HG02973 (cell line): Measurements from ENCODE around the gene SMAD5.

Experiments
- ATAC-seq: cut with Tn5 transposase; IDR thresholded peaks from one replicate; pipeline ENCODE4 v1.9.1; 2021; ENCODE audit warnings: moderate library complexity; ENCODE audit not compliant: unreplicated experiment

The SMAD5 gene

DNA sequence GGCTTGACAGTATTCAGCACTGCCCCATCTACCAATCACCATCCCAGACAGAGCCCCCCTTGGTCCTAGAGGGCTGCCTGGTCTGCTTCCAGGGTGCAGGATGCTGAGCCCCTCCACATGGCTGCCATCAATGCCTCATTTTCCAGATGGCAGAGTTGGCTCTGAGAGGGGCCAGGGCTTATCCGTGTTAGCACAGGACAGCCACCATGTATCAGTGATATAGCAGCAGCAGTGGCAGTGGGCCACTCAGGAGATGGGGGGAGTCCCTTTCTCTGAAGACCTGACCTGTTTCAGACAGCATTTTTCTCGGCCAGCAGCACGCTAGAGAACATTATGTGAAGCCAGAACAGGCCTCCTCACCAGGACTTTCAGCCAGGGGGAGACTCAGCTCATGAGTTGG lies 61.9 kb downstream of the SMAD5 start:
- ATAC-seq = no peak

DNA sequence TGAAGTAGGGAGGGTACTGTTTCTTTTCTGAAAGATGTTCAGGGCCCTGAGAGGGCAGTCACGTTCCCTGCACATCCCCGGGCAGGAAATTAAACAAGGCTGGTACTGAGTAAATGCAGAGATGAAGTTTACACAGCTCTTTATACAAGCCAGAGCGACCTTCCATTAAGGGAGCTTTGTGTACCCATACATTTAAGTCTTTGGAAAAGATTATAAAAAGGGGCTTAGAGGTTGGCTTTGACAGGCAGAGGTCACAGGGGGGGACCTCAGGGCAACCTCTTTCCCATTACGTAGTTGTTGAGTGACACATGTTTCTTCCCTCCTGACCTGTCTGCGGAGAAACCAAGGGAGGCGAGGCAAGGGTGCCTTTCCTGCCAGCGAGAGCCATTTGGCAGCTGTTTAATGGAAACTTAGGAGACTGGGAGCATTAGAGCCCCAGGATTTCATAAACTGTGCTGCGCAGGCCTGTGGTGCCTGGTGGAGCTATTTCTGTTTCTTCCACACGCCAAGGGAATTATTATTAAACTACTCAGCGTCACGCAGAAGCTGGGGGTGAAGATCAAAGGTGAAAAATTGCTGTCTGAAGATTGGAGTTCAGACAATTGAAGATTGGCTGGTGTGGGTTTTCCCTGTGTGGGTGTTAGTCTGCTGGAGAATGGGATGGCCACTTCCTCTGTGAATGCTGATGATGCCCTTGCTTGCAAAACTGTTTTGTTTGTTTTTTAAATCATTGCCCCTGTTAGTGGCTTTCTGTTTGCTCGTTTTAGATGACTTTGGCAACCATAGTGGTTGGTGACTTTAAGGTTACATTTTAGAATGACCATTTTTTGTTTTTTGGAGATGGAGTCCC lies 63.6 kb downstream of the SMAD5 start:
- no peak for ATAC-seq

DNA sequence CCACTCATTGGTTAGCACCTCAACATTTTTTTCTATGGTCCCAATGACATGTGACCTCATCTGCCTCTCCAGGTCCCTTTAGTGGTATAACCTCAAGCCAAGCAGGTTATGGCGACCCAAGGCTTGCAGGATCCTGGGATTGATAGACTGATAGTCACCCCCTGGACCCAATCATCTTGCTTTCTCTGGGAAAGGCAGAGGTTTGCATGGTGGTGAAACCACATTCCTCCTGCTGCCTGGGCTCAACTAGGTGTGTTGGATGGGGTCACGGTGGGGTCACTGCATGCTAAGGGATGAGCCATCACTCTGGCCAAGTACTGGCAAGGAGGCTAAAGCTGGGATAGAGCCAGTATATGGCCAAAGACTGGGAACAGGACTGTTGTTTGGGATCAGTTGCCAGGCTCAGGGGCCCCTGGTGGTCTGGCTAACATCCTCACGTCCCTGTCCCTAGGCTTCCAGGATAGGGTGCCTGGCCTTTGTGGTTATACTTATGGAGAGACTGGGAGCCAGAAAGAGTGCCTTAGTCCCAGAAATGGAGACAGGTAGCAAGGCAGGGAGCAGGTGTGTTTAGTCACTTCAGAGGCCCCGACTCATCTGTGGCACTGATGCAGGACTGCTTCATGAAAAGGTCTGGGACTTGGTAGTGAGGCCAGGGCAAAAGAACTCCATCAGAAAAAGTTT lies 65.0 kb downstream of the SMAD5 start:
- no peak for ATAC-seq

- no peak for ATAC-seq
Observed at GRCh38 chr5:136198453-136198852, 65.8 kb downstream of the SMAD5 start.

GRCh38 chr5:136199408-136199807 lies 66.8 kb downstream of the SMAD5 start:
- ATAC-seq = no peak

DNA sequence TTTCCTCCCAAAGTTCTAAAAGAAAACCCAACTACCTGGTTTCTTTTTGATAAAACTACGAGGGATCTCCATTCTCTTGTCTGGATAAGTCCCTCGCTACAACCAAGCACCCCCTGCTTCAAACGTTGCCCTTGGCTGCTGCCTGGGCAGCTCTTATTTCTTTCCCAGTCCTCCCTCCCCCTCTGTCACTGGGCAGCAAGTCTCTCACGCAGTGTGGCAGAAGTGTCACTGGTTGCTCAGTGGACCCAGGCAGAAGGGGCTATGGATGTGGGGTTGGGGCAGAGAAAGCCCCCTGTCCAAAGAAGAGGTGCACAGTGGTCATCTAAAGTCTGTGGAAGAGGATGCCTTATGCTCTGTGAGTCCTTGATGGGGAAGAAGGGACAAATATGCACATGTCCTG lies 67.5 kb downstream of the SMAD5 start:
- ATAC-seq = no peak

DNA sequence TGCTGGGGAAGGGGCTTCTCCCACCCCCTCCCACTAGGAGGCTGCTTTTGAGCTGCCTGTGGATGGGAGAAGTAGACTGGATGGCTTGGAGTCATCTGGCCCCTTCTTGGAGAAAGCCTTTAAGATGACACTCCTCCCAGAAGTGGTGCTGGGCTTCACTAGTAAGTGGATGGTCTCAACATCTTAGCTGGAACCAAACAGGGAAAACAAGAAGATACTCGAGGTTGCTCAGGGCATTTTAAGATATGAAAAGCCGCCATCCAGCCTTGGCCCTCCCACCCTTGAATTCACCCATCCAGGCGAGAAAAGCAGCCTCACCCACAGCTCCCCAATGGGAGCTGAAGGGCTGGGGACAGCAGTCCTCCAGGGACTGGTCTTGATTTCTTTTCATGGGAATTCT lies 68.1 kb downstream of the SMAD5 start:
- ATAC-seq = no peak

DNA sequence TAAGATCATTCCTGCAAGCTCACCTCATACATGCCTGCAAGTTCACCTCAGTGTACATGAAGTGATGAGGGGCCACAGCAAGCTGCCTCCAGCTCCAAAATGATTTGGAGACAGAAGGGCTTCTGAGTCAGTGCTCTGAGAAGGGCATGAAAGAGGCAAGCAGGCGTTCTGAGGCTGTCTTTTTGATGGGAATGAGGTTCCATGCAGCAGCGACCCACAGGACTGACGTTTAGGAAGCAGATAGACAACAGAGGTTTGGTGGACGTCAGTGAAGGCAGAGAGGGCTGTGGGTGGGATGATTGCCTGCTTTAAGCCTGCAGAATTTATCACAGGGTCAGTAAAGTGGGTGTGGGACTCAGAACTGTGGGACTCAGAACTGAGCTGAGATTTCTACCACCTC lies 69.2 kb downstream of the SMAD5 start:
- no peak for ATAC-seq

DNA sequence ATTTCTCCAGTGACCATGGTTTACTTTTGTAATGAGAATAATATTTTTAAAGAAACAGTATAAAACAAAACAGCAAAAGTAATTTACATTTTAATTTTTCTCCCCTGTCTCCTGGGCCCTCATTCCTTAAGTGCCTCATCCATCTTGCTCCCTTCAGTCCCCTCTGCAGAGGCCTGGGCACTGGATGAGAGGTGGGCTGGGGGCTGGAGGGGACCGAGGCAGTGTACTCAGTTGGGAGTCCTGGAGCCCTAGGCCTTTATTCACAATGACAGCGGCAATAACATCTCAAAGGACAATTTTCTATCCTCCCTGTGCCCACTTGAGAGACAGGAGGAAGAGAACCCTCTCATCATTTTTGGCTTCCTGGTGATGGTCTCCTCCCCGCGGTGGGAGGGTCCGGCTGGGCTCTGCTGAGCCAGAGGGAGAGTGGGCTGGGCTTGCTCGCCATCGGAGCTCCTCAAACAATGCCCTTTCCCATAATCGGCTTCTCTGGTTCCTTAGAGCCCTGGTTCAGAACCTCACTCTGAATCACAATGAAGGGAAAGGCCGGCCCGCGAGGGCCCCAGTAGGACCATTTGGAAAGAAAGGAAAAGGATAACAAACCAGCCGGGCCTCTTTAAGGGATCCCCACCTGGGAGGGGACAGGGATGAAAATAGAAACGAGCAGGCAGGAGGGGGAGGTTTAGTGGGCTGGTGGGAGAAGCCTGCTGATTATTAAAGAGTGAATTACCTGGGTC lies 70.0 kb downstream of the SMAD5 start:
- no peak for ATAC-seq

DNA sequence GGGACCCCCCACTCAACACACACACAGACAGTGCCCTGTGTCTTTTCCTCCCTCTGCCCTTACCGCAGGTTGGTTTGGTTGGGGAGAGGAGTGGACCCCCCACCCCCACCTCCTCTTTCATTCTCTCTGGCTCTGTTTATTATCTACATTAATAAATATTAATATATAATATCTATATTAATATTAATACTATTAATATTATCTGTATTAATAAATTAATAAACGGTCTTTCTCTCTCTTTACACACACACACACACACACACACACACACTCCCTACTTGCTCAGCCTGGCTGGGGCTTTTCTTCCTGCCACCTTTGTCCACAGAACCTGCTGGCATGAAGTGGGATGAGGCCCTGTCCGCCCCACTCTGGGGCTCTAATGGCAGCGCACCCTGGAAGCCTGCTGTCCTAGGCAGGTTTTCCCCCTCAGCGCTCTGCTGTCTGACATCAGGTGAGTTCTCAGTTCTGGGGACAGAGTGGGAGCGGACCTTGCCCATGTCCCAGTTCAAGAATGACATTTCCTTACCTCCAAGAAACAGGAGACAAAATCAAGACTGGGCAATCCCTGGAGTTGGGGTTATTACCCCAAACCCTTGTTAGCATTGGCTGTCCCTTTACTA lies 70.8 kb downstream of the SMAD5 start:
- no peak for ATAC-seq

- no peak for ATAC-seq
Observed at GRCh38 chr5:136205061-136205702, 72.5 kb downstream of the SMAD5 start.

GRCh38 chr5:136205941-136206340 lies 73.3 kb downstream of the SMAD5 start:
- no peak for ATAC-seq

DNA sequence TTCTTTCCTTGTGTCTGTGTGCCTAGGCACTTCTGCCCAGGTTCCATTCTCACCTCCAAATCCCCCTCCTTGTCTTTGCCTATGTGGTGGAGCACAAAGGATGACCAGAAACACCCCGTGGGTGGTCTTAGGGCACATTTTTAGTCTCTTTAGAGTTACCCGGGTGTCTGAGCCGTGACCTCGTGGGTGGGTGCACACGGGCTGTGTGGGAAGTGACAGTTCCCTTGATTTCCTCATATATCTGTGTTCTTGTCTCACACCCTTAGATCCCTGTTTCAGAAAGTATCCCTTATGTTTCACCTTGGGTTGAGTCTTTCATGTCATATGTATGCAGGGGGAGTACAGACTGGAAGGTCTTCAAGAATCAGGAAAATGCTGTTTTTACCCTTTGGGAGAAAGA lies 73.7 kb downstream of the SMAD5 start:
- ATAC-seq = no peak

DNA sequence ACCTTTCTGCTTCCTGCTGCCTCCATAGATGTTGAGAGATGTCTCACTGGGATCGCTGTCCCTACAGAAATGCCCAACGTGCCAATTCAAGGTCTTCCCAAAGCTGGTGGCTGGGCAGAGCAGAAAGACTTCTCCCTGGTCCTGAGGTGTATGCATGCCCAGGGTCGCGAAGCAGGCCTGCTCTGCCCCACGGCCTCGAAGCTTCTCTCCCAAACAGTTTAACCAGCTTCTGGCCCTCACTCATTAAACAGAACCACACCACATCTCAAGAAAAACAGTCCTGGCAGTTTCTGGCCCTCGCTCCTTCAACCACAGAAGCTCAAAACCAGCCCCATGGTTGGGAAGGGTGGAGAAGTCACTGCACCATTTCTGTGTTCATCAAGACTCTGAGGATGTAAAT lies 75.0 kb downstream of the SMAD5 start:
- no peak for ATAC-seq

GRCh38 chr5:136208916-136209315 lies 76.3 kb downstream of the SMAD5 start:
- ATAC-seq = no peak

DNA sequence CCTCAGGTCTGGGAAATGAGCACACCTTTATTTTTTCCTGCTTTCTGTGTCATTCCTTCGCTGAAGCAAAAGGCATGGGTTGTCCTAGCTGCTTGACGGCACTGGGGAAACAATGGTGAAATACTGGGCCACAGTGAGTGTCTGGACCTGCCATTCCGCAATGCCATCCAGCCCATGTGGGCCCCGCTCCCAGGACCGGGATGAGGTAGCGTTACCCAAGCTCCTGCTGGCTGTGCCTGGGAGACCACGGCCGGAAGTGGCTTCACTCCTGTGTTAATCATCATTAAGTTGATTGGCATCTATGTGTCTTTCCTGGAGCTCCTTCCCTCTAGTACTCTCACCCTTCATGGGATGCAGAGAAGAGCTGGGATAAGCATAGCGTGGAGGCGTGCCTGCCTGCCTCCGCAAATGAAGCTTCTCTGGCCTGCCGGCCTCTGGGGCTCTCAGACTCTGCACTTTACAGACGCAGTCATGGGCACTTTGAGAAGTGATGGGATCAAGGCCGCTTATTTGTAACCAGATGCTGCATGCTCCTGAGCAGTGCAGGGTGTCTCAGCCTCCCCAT lies 76.8 kb downstream of the SMAD5 start:
- ATAC-seq = no peak

GRCh38 chr5:136210259-136210658 lies 77.6 kb downstream of the SMAD5 start:
- ATAC-seq = no peak

- ATAC-seq = no peak
Observed at GRCh38 chr5:136211282-136212040, 78.8 kb downstream of the SMAD5 start.

GRCh38 chr5:136212252-136212721 lies 79.6 kb downstream of the SMAD5 start:
- ATAC-seq = no peak
